Keratinocyte (primary cell): Measurements from ENCODE around the gene MET. TPM values are rescaled to one million over a fixed set of nuclear protein-coding genes. Genes with fewer than 3 reads are reported as not detected.
A peak's percentile ranks its signal among the peaks of the same experiment; 100 is the strongest.

Source experiments
- DNase-seq: peaks from one replicate; pipeline ENCODE4 v3.0.0-alpha.2; 2011; ENCODE audit warnings: low read depth, missing footprints, low spot score
- FAIRE-seq: peaks from 2 replicates; lab custom pipeline; 2011; peaks lifted over from hg19 to GRCh38; lab: Jason Lieb, UNC
- H2AFZ ChIP-seq: 2 replicates; pipeline ENCODE4 v1.6.0; 2012; ENCODE audit warnings: low read length, control low read depth, inconsistent platforms; ENCODE audit not compliant: control insufficient read depth
- H3K27ac ChIP-seq: 2 replicates; pipeline ENCODE4 v1.5.1; 2011; ENCODE audit warnings: low read length; ENCODE audit not compliant: control insufficient read depth, insufficient read depth
- H3K27me3 ChIP-seq: 3 replicates; pipeline ENCODE4 v1.6.0; 2011; ENCODE audit warnings: low read length; ENCODE audit not compliant: control insufficient read depth, insufficient read depth; ENCODE audit errors: extremely low read depth
- H3K36me3 ChIP-seq, 2 experiments: 2 replicates in 1 of 2; 3 replicates in 1 of 2; pipeline ENCODE4 v1.5.1; 2011; ENCODE audit warnings: low read length in 2 of 2, mild to moderate bottlenecking in 1 of 2; ENCODE audit not compliant: control insufficient read depth in 2 of 2, insufficient read depth in 2 of 2; ENCODE audit errors: extremely low read depth in 1 of 2
- H3K4me1 ChIP-seq: 3 replicates; pipeline ENCODE4 v1.5.1; 2011; ENCODE audit warnings: low read length; ENCODE audit not compliant: control insufficient read depth, insufficient read depth; ENCODE audit errors: extremely low read depth
- H3K4me2 ChIP-seq: 3 replicates; pipeline ENCODE4 v1.6.0; 2011; ENCODE audit warnings: low read depth, low read length; ENCODE audit not compliant: control insufficient read depth, insufficient read depth; ENCODE audit errors: extremely low read depth
- H3K4me3 ChIP-seq, 3 experiments: fragments of 200-600 bp in 1 of 3; sonication (generic) in 1 of 3; 2 replicates in 2 of 3; 3 replicates in 1 of 3; pipeline ENCODE4 v1.5.1; 2011 to 2016; ENCODE audit warnings: low read length in 3 of 3, mild to moderate bottlenecking in 3 of 3, control low read depth in 2 of 3, inconsistent platforms in 1 of 3, low read depth in 1 of 3, mixed read lengths in 1 of 3, mixed run types in 1 of 3, moderate library complexity in 1 of 3; ENCODE audit not compliant: control insufficient read depth in 2 of 3, insufficient read depth in 2 of 3; ENCODE audit errors: extremely low read depth in 1 of 3
- H3K79me2 ChIP-seq: 2 replicates; pipeline ENCODE4 v1.6.0; 2012; ENCODE audit warnings: low read length; ENCODE audit not compliant: control insufficient read depth, insufficient read depth
- H3K9ac ChIP-seq: 3 replicates; pipeline ENCODE4 v1.6.0; 2011; ENCODE audit warnings: low read length; ENCODE audit not compliant: control insufficient read depth, insufficient read depth; ENCODE audit errors: extremely low read depth
- H3K9me1 ChIP-seq: 3 replicates; pipeline ENCODE4 v1.6.0; 2011; ENCODE audit warnings: low read length; ENCODE audit not compliant: control insufficient read depth, insufficient read depth; ENCODE audit errors: extremely low read depth
- H3K9me3 ChIP-seq: 2 replicates; pipeline ENCODE4 v1.5.1; 2012; ENCODE audit warnings: low read depth, low read length; ENCODE audit not compliant: control insufficient read depth
- H4K20me1 ChIP-seq: 3 replicates; pipeline ENCODE4 v1.6.0; 2011; ENCODE audit warnings: low read length; ENCODE audit not compliant: control insufficient read depth, insufficient read depth; ENCODE audit errors: extremely low read depth
- EZH2 ChIP-seq: IDR thresholded peaks from one replicate; pipeline ENCODE4 v1.6.1; 2012; ENCODE audit warnings: inconsistent platforms, mild to moderate bottlenecking, low read length, moderate library complexity
- dilution Hi-C: fragments of 300-500 bp; cut with MboI; formaldehyde crosslinking; loops from one replicate; pipeline ENCODE4 v1.7.0; 2020; ENCODE audit warnings: low sequenced_read_pairs; ENCODE audit not compliant: extremely low pct_ligation_motif_present
- polyA plus RNA-seq, 5 experiments: library from polyadenylated mRNA; depleted of rRNA in 3 of 5; stranded (reverse) in 3 of 5; stranded (forward) in 1 of 5; unstranded in 1 of 5; fragments of >200 nt; gene quantifications; 1 replicate in 1 of 5; 2 replicates in 3 of 5; 3 replicates in 1 of 5; pipeline versions ENCODE4 v1.2.1 to v1.2.3, GENCODE V29; 2011 to 2012; ENCODE audit warnings: missing spikeins in 2 of 5, low read depth in 1 of 5, low replicate concordance in 1 of 5
- TF ChIP-seq, protein P1 (sequence below), 3 experiments: IDR thresholded peaks in 1 of 3; conservative IDR thresholded peaks in 1 of 3; optimal IDR thresholded peaks in 1 of 3; 2 replicates in 2 of 3; 3 replicates in 1 of 3; pipeline versions ENCODE3 to v1.5.1; 2011; ENCODE audit warnings: low read length in 3 of 3, mild to moderate bottlenecking in 3 of 3, moderate library complexity in 2 of 3, control low read depth in 1 of 3, inconsistent platforms in 1 of 3; ENCODE audit not compliant: insufficient read depth in 2 of 3; ENCODE audit errors: extremely low read depth in 1 of 3

The MET gene
- polyA plus RNA-seq, 1 donor (not counting 4 experiments of a cell fraction or from before 2014, with no cell fraction given), result 117 TPM

DNA sequence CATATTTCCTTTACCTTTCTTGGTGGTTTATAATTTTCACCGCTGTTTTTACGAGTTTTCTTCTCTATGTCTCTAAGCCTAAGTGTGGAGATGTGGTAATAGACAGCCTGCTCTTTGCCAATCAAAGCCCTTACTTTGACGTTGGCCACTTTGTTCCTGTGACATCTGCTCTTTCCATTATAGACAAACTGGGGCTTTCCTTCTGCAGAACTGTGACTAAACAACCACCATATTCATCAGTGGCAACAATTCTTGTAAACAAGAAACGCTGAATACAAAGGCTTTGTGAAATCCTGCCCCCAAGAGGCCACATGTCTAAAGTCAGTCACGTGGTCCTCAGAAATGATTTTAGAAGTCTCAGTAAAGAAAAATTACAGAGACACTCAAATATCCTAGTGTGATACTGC lies 130.8 kb downstream of the MET start:
- Histone ChIP-seq H3K27ac (peak overlapping the region; percentile 92), H3K4me1 (peaks cover 43% of the 10 kb centered on the region)
- FAIRE-seq, result peak; percentile 75

DNA sequence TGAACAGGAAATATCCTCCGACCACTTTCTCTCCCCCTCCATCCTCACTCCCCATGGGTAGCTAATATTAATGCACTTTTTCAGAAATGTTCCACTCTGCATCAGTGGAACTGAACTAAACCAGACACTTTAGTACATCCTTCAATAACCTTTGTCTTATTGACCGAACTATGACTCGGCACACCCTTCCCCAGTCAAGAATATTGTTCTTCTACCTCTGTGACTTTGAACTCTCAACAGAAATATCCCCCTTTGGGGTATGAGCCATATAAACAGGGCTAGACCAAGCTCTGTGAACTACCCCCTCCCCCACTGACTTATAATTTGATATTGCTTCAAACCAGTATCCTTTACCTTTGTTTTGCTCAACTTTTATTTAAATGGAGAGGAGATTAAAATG lies 132.5 kb downstream of the MET start:
- no peak overlapping the region for H3K27ac ChIP-seq

More for the DNA sequence above, 130.8 kb downstream of the MET start:
- no peaks in the 10 kb centered on the region for H3K79me2 ChIP-seq
- peak; percentile 40 for DNase-seq
- H4K20me1 ChIP-seq, result no peaks in the 10 kb centered on the region
- TF ChIP-seq, protein P1, sequence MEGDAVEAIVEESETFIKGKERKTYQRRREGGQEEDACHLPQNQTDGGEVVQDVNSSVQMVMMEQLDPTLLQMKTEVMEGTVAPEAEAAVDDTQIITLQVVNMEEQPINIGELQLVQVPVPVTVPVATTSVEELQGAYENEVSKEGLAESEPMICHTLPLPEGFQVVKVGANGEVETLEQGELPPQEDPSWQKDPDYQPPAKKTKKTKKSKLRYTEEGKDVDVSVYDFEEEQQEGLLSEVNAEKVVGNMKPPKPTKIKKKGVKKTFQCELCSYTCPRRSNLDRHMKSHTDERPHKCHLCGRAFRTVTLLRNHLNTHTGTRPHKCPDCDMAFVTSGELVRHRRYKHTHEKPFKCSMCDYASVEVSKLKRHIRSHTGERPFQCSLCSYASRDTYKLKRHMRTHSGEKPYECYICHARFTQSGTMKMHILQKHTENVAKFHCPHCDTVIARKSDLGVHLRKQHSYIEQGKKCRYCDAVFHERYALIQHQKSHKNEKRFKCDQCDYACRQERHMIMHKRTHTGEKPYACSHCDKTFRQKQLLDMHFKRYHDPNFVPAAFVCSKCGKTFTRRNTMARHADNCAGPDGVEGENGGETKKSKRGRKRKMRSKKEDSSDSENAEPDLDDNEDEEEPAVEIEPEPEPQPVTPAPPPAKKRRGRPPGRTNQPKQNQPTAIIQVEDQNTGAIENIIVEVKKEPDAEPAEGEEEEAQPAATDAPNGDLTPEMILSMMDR (optimal IDR thresholded peaks at IDR 0.05 in 1 of 3, IDR thresholded peaks at IDR 0.05 in 1 of 3, conservative IDR thresholded peaks at IDR 0.05 in 1 of 3; ENCODE audit: extremely low read depth in 1 of 3, insufficient read depth in 2 of 3, low read length in 3 of 3), result peak; percentile 34 to 53 (median 50)
- TF ChIP-seq EZH2, result no peak
- H3K9me1 ChIP-seq, result no peaks in the 10 kb centered on the region
- peaks cover 0 to 9% of the 10 kb centered on the region in 2 experiments for H3K36me3 ChIP-seq
- dilution Hi-C loops, result no loop called here
- peak overlapping the region; percentile 49 for H3K9ac ChIP-seq
- peak overlapping the region in 1 of 3 experiments; percentile 19 for H3K4me3 ChIP-seq
- H3K9me3 ChIP-seq, result no peaks in the 10 kb centered on the region
- H3K4me2 ChIP-seq, result peak overlapping the region; percentile 71
- H2AFZ ChIP-seq, result no peak overlapping the region
- no peaks in the 10 kb centered on the region for H3K27me3 ChIP-seq

More for the DNA sequence above, 132.5 kb downstream of the MET start:
- DNase-seq (no peak), FAIRE-seq (no peak)
- Histone ChIP-seq H3K79me2 (no peaks in the 10 kb centered on the region), H4K20me1 (no peaks in the 10 kb centered on the region), H3K9ac (no peak overlapping the region), H3K4me1 (peaks cover 38% of the 10 kb centered on the region), H3K36me3 (no peaks in the 10 kb centered on the region), H3K4me3 (no peak overlapping the region), H3K4me2 (no peak overlapping the region), H3K27me3 (no peaks in the 10 kb centered on the region), H3K9me3 (no peaks in the 10 kb centered on the region), H2AFZ (no peak overlapping the region), H3K9me1 (no peaks in the 10 kb centered on the region)
- TF ChIP-seq, protein P1 (optimal IDR thresholded peaks at IDR 0.05 in 1 of 3, IDR thresholded peaks at IDR 0.05 in 1 of 3, conservative IDR thresholded peaks at IDR 0.05 in 1 of 3; ENCODE audit: extremely low read depth in 1 of 3, insufficient read depth in 2 of 3, low read length in 3 of 3), result no peak
- no peak for TF ChIP-seq EZH2
- dilution Hi-C loops, result no loop called here
